HG03558 (cell line): ENCODE measurements around the gene TESK2.

Experiments used
- ATAC-seq: cut with Tn5 transposase; IDR thresholded peaks from one replicate; pipeline ENCODE4 v1.9.1; 2021; ENCODE audit warnings: moderate number of reproducible peaks; ENCODE audit not compliant: unreplicated experiment; ENCODE audit errors: extremely low read depth

The TESK2 gene

GRCh38 chr1:45348020-45348419, 142.9 kb downstream of the TESK2 start:
- no peak for ATAC-seq

- no peak for ATAC-seq
Measured at GRCh38 chr1:45346473-45346872, 144.5 kb downstream of the TESK2 start.

GRCh38 chr1:45345014-45345413, 145.9 kb downstream of the TESK2 start:
- no peak for ATAC-seq

GRCh38 chr1:45344499-45344898, 146.5 kb downstream of the TESK2 start:
- ATAC-seq = no peak

GRCh38 chr1:45340816-45341466, 150.0 kb downstream of the TESK2 start:
- no peak for ATAC-seq

- peak; percentile 40 for ATAC-seq
Measured at GRCh38 chr1:45339789-45340558, 151.0 kb downstream of the TESK2 start, which contains the start of the genes MUTYH and TOE1. Gene MUTYH, minus strand, starts transcription at chr1:45340440. Its CDS starts 5,935 bp downstream, at chr1:45334505. Gene TOE1, plus strand, starts transcription at chr1:45340170. Its CDS starts 83 bp downstream, at chr1:45340253.

GRCh38 chr1:45337630-45338325, 153.2 kb downstream of the TESK2 start:
- ATAC-seq = no peak

GRCh38 chr1:45335855-45336324, 155.1 kb downstream of the TESK2 start:
- ATAC-seq = no peak

- ATAC-seq = no peak
Measured at GRCh38 chr1:45334308-45335245, 156.4 kb downstream of the TESK2 start.

GRCh38 chr1:45332346-45332720, 158.6 kb downstream of the TESK2 start:
- no peak for ATAC-seq

- ATAC-seq = no peak
Measured at GRCh38 chr1:45331436-45332345, 159.3 kb downstream of the TESK2 start.

GRCh38 chr1:45329445-45329844, 161.5 kb downstream of the TESK2 start:
- ATAC-seq = no peak

GRCh38 chr1:45328680-45329079, 162.3 kb downstream of the TESK2 start:
- no peak for ATAC-seq

GRCh38 chr1:45327644-45328515, 163.1 kb downstream of the TESK2 start:
- no peak for ATAC-seq

GRCh38 chr1:45326627-45327623, 164.0 kb downstream of the TESK2 start, which contains the start of gene HPDL:
Gene HPDL, plus strand, starts transcription at chr1:45326895. Its CDS starts 254 bp downstream, at chr1:45327149.
- no peak for ATAC-seq

GRCh38 chr1:45325851-45326506, 165.0 kb downstream of the TESK2 start:
- ATAC-seq = no peak
